ENCODE results near the gene MCM10. TPM values are rescaled to one million over a fixed set of nuclear protein-coding genes. Genes with fewer than 3 reads are reported as not detected.

The MCM10 gene
- total RNA-seq, 1 experiment from 2014 or later, result 43.1 TPM

GRCh38 chr10:13218878-13219277 is 57.5 kb downstream of the MCM10 start:
- H3K27ac ChIP-seq (ENCODE audit: low read depth, low read length), result no peak overlapping the region
- no peak overlapping the region for H3K4me3 ChIP-seq (replicated peaks in 1 of 2; ENCODE audit: low read depth in 1 of 2, low read length in 2 of 2)
- intact Hi-C loops (cut with micrococcal nuclease), result no loop called here
- no peaks in the 10 kb centered on the region for H3K36me3 ChIP-seq (ENCODE audit: control insufficient read depth in 1 of 2, insufficient read depth in 2 of 2, low read length in 2 of 2)
- BruUV-seq (replicated peaks), result no TSS peak
- no peaks in the 10 kb centered on the region for H3K27me3 ChIP-seq (ENCODE audit: insufficient read depth, low read length)
- no peaks in the 10 kb centered on the region for H3K9me3 ChIP-seq (ENCODE audit: control insufficient read depth in 1 of 2, insufficient read depth in 1 of 2, low read depth in 1 of 2, low read length in 2 of 2)
- POLR2A ChIA-PET, result no interaction called here
- RAD21 ChIA-PET (ENCODE audit: low non-redundant PET in 1 of 2, low total read pairs in 2 of 2, uncharacterized antibody in 2 of 2, unreplicated experiment in 2 of 2), result no interaction called here
- ATAC-seq (no peak), DNase-seq (ENCODE audit: low read depth, low spot score) (no peak)
- H3K79me2 ChIP-seq (ENCODE audit: insufficient read depth, low read length), result no peaks in the 10 kb centered on the region
- no peak overlapping the region for H2AFZ ChIP-seq (ENCODE audit: low read depth, low read length, poor library complexity, severe bottlenecking)
- H4K20me1 ChIP-seq (ENCODE audit: insufficient read depth), result no peaks in the 10 kb centered on the region
- H3K4me1 ChIP-seq (ENCODE audit: control insufficient read depth in 1 of 2, insufficient read depth in 2 of 2, low read length in 2 of 2), result peaks cover 4 to 11% of the 10 kb centered on the region in 2 experiments; a peak in 3 of 4 replicates
- CTCF ChIA-PET, result interaction anchor here (1.0 to 1.5 kb wide), 2 partner anchors 12 to 84 kb away, joined by 3 to 6 read pairs; no protein-coding TSS in a partner anchor
- no peak for TF ChIP-seq POLR2AphosphoS5 (IDR thresholded peaks at IDR 0.05; ENCODE audit: low read depth, low read length)
- TF ChIP-seq ELF1 (IDR thresholded peaks at IDR 0.05; ENCODE audit: borderline replicate concordance, low read depth), result no peak
- TF ChIP-seq JUND (IDR thresholded peaks at IDR 0.05), result no peak
- TF ChIP-seq EZH2 (IDR thresholded peaks at IDR 0.05), result no peak
- no peak for TF ChIP-seq ZBTB33 (IDR thresholded peaks at IDR 0.05; ENCODE audit: extremely low read depth, insufficient replicate concordance, low read length)
- no peak for TF ChIP-seq MAX (IDR thresholded peaks at IDR 0.05)
- TF ChIP-seq, protein P1, sequence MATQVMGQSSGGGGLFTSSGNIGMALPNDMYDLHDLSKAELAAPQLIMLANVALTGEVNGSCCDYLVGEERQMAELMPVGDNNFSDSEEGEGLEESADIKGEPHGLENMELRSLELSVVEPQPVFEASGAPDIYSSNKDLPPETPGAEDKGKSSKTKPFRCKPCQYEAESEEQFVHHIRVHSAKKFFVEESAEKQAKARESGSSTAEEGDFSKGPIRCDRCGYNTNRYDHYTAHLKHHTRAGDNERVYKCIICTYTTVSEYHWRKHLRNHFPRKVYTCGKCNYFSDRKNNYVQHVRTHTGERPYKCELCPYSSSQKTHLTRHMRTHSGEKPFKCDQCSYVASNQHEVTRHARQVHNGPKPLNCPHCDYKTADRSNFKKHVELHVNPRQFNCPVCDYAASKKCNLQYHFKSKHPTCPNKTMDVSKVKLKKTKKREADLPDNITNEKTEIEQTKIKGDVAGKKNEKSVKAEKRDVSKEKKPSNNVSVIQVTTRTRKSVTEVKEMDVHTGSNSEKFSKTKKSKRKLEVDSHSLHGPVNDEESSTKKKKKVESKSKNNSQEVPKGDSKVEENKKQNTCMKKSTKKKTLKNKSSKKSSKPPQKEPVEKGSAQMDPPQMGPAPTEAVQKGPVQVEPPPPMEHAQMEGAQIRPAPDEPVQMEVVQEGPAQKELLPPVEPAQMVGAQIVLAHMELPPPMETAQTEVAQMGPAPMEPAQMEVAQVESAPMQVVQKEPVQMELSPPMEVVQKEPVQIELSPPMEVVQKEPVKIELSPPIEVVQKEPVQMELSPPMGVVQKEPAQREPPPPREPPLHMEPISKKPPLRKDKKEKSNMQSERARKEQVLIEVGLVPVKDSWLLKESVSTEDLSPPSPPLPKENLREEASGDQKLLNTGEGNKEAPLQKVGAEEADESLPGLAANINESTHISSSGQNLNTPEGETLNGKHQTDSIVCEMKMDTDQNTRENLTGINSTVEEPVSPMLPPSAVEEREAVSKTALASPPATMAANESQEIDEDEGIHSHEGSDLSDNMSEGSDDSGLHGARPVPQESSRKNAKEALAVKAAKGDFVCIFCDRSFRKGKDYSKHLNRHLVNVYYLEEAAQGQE (IDR thresholded peaks at IDR 0.05; ENCODE audit: low read depth), result no peak
- TF ChIP-seq RAD21 (IDR thresholded peaks at IDR 0.05; ENCODE audit: low read depth), result no peak
- no peak for TF ChIP-seq EZH2phosphoT487 (IDR thresholded peaks at IDR 0.05; ENCODE audit: borderline replicate concordance)
- TF ChIP-seq SIN3A (IDR thresholded peaks at IDR 0.05; ENCODE audit: low read depth), result no peak
- no peak overlapping the region for H3K9ac ChIP-seq (ENCODE audit: low read length)
- H3K4me2 ChIP-seq (ENCODE audit: low read length), result peak overlapping the region; percentile 63; the same call in 1 of the 2 replicates
- H3K9me2 ChIP-seq (ENCODE audit: insufficient read depth), result no peaks in the 10 kb centered on the region

All from HCT116 (cell line).